Measurements from ENCODE around the gene LRRC4C. TPM values are rescaled to one million over a fixed set of nuclear protein-coding genes. Genes with fewer than 3 reads are reported as not detected.

Gene LRRC4C
- polyA plus RNA-seq, 1 donor from 2014 or later: 24.3 TPM

GRCh38 chr11:40161854-40162410, 1297.5 kb downstream of the LRRC4C start:
- Histone ChIP-seq H3K9ac (ENCODE audit: low read length) (no peak overlapping the region), H2AFZ (ENCODE audit: low read depth, low read length) (no peak overlapping the region), H3K4me3 (ENCODE audit: low read length) (no peak overlapping the region), H3K36me3 (ENCODE audit: insufficient read depth, low read length) (no peaks in the 10 kb centered on the region), H3K27me3 (ENCODE audit: insufficient read depth, low read depth, low read length) (no peaks in the 10 kb centered on the region), H3K9me2 (ENCODE audit: insufficient read depth, low read length) (no peaks in the 10 kb centered on the region), H3K4me2 (ENCODE audit: low read length) (no peak overlapping the region), H3K9me3 (ENCODE audit: low read length) (no peaks in the 10 kb centered on the region), H3K79me2 (replicated peaks; ENCODE audit: insufficient read depth, low read length) (no peaks in the 10 kb centered on the region), H3F3A (ENCODE audit: insufficient read depth, low read length, poor library complexity, severe bottlenecking) (no peaks in the 10 kb centered on the region), H4K20me1 (ENCODE audit: insufficient read depth) (no peaks in the 10 kb centered on the region), H3K27ac (ENCODE audit: low read length) (no peak overlapping the region)
- no peak for TF ChIP-seq EZH2 (IDR thresholded peaks at IDR 0.05; ENCODE audit: borderline replicate concordance, insufficient read depth, low read length, poor library complexity, severe bottlenecking)
- TF ChIP-seq MXI1 (conservative IDR thresholded peaks at IDR 0.05; ENCODE audit: poor library complexity, severe bottlenecking): no peak
- TF ChIP-seq CTCF (IDR thresholded peaks at IDR 0.05; ENCODE audit: poor library complexity, severe bottlenecking): no peak
- no peak for TF ChIP-seq RAD21 (conservative IDR thresholded peaks at IDR 0.05)
- no peak for TF ChIP-seq EP300 (conservative IDR thresholded peaks at IDR 0.05; ENCODE audit: poor library complexity, severe bottlenecking)
- TF ChIP-seq SMC3 (conservative IDR thresholded peaks at IDR 0.05; ENCODE audit: poor library complexity): no peak
- TF ChIP-seq POLR2AphosphoS5 (IDR thresholded peaks at IDR 0.05): no peak
- no peak for TF ChIP-seq REST (IDR thresholded peaks at IDR 0.05; ENCODE audit: borderline replicate concordance)
- no peak for TF ChIP-seq TAF1 (IDR thresholded peaks at IDR 0.05; ENCODE audit: low read depth)

DNA sequence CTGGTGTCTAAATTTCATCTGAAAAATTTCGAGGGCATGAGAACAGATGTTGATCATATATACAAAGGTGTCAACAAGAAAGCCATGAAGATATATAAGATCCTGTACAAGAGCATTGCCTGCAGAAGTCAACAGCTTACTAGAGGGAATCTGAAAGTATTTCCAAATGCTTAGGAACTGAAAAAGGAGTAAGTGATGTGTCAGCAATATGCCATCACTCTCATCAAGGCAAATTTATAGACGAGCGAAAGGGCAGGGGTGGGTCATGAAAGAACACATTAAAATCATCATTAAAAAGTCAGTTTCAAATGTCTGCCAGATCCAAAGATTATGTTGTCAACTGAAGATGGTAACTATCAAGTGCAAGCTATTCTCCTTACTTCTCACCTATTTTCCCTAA, 1299.0 kb downstream of the LRRC4C start:
- Histone ChIP-seq H3K9ac (ENCODE audit: low read length) (no peak overlapping the region), H3K4me3 (ENCODE audit: low read length) (no peak overlapping the region), H3K27me3 (ENCODE audit: insufficient read depth, low read depth, low read length) (no peaks in the 10 kb centered on the region), H3K36me3 (ENCODE audit: insufficient read depth, low read length) (no peaks in the 10 kb centered on the region), H3K9me3 (ENCODE audit: low read length) (peaks cover 3% of the 10 kb centered on the region), H3K27ac (ENCODE audit: low read length) (no peak overlapping the region), H2AFZ (ENCODE audit: low read depth, low read length) (no peak overlapping the region), H3K4me2 (ENCODE audit: low read length) (no peak overlapping the region), H3F3A (ENCODE audit: insufficient read depth, low read length, poor library complexity, severe bottlenecking) (no peaks in the 10 kb centered on the region), H4K20me1 (ENCODE audit: insufficient read depth) (no peaks in the 10 kb centered on the region), H3K79me2 (replicated peaks; ENCODE audit: insufficient read depth, low read length) (no peaks in the 10 kb centered on the region), H3K9me2 (ENCODE audit: insufficient read depth, low read length) (no peaks in the 10 kb centered on the region)
- no peak for TF ChIP-seq MXI1 (conservative IDR thresholded peaks at IDR 0.05; ENCODE audit: poor library complexity, severe bottlenecking)

All from neural cell (in vitro differentiated cells).